Erythroblast (primary cell): ENCODE results near the gene NSF.

Experiments used
- DNase-seq, 2 experiments: peaks; one replicate each; lab custom pipeline; 2025; lab: John Stamatoyannopoulos, UW
- GATA1 ChIP-seq: IDR thresholded peaks from 2 replicates; pipeline ENCODE4 v1.6.1; 2011; ENCODE audit warnings: low read depth, mild to moderate bottlenecking, control low read depth, low read length, moderate library complexity
- POLR2A ChIP-seq: IDR thresholded peaks from 2 replicates; pipeline ENCODE4 v1.6.1; 2011; ENCODE audit warnings: mild to moderate bottlenecking, low read length

The NSF gene

DNA sequence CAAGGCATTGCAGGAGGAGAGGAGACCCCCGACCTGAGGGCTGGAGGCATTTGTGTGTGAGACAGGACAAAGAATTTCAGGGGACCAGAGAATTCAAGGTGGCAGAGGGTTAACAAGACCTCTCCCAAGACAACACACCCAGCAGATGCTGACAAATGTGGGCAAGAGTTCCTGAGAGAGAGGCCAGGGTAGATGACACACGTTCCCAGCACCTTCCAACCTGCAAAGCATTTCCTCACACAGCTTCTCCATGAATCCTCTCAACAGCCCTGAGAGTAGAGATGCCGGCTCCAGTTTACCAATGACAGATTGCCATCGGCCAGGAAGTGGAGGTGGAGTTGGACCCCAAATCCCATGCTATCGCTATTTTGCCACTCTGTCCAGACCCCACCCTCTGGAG, 203.1 kb downstream of the NSF start:
- no peak for TF ChIP-seq POLR2A
- TF ChIP-seq GATA1: no peak
- no peak for DNase-seq

DNA sequence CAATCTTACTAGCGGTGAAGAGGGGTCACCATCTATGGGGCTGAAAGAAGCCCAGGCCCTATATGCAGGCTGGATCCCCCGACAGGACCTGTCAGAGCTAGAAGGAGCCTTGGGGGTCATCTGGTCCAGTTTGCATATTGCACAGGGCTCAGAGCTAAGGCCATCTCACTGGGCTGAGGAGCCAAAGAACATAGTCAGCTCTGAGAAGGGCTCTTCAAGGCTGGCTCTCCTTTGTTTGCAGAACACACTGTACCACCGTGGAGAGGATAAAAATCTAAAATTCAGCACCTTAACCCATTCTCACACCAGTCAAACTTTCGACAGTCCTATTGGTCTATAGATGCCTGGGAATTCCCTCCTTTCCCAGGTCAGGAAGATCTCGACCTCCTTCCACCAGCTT, 203.8 kb downstream of the NSF start:
- DNase-seq: no peak
- TF ChIP-seq GATA1: no peak
- no peak for TF ChIP-seq POLR2A

GRCh38 chr17:46795379-46795952, 205.0 kb downstream of the NSF start:
- no peak for DNase-seq

GRCh38 chr17:46796084-46796483, 205.6 kb downstream of the NSF start:
- no peak for DNase-seq
- TF ChIP-seq GATA1: no peak
- TF ChIP-seq POLR2A: no peak

More at GRCh38 chr17:46795379-46795952, 205.0 kb downstream of the NSF start:
- TF ChIP-seq GATA1: no peak
- TF ChIP-seq POLR2A: no peak

- TF ChIP-seq GATA1 (no peak), POLR2A (no peak)
- no peak for DNase-seq
These were observed 206.1 kb downstream of the NSF start for GRCh38 chr17:46796524-46796923.

DNA sequence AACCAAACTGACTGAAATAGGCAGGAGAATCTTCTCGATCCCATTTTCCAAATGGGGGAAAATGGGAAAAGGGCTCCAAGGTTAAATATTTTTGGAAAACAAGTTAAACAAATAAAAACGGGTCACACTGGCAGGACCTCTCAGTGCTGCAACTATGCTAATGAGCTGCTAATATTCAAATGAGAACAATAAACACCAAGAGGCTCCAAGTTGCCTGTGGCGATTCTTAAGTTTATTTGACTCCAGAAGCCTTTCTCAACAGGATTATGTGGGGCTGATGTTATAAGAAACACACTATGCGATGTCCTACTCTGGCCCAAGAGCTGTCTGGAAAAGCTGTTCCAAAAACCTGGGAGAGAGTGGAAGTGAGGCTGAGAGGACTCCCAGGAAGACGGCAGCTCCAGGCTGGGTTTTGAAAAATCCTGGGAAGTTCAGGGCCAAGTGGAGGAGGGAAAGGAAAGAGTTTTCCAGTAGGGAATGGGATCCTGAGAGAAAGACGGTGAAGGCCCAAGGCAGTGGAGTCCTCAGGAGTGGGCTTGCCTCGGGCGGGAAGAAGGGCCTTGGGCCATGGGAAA, 206.6 kb downstream of the NSF start:
- TF ChIP-seq POLR2A: no peak
- no peak for TF ChIP-seq GATA1
- no peak for DNase-seq

- no peak for TF ChIP-seq GATA1
These were observed 210.1 kb downstream of the NSF start for GRCh38 chr17:46800573-46800972.

GRCh38 chr17:46802800-46803199, 212.3 kb downstream of the NSF start:
- TF ChIP-seq GATA1: no peak
- TF ChIP-seq POLR2A: no peak
- no peak for DNase-seq

More at GRCh38 chr17:46800573-46800972, 210.1 kb downstream of the NSF start:
- no peak for DNase-seq

DNA sequence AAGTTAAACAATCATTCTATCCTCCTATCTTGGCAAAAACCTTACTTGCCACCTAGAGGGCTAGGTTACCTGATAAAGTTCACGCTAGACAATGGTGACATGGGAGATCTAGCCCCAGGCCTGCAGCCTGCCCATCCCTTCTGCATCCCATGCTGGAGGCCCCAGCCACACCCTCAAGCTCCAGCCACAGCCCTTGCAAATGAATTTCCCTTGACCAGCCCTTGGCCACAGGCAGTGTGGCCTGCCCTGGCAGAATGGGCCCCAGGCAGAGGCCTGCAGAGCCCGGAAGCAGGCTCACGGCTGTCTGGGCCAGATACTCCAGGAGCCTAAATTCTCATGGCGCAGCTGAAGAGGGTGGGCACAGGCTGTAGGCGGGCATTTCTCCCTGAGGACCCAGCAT, 213.1 kb downstream of the NSF start:
- no peak for DNase-seq
- TF ChIP-seq POLR2A (no peak), GATA1 (no peak)

DNA sequence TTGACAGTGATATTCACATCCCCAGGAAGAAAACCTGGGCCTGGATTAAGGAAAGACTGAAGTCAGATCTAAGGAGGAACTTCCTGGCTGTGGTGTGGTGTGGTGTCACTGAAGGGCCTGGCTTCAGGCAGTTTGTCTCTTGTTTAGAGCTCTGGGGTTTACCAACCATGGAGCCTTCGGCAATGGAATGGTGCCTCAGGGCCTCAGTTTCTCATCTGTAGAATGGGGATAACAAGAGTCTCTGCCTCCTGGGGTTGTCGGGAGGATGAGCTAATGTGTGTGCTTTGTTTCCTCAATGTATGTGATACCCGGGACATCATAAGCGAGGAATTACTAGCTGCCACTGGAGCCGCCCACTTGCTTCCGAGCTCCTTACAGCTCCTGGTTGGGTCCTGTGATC, 215.3 kb downstream of the NSF start:
- no peak for DNase-seq

More for the DNA sequence above, 215.3 kb downstream of the NSF start:
- TF ChIP-seq POLR2A (no peak), GATA1 (no peak)
